ENCODE data around the gene GALT. TPM values are rescaled to one million over a fixed set of nuclear protein-coding genes. Genes with fewer than 3 reads are reported as not detected.

Gene GALT
- total and polyA plus RNA-seq, 2 donors (not counting 1 experiment from before 2014, with no cell fraction given) = 20.1 to 29.1 TPM

DNA sequence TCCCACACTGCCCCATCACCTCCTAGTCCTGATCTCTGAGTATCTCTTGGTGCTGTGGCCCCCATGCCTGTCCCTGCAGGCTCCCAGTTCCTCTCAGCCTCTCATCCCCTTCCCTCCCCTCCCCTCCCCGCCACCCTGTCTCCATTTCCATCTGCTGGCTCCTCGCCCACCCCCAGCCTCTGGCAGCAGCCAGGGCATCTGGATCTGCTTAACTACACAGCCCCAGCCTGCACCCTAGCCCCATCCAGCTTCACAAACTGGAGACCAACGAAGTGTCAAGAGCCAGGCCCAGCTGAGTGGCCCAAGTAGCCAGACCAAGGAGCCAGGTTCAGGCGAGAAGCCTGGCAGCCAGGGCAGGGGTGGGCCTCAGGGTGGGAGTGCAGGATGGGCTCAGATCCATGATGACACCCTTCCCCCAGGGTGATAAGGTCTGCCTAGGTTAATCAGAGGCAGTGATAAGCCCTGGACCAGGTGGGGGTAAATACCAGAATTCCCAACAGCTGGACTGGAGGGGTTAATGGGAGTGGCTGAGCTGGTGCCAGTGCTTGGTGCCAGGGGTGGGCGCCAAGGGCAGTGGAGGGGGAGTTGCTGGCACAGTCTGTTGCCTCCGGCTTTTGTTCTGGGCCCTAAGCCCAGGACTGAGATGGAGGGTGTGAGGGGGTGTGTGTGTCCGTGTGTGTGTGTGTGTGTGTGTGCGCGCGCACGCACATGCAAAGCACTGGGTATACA, 8.0 kb downstream of the GALT start:
- peak overlapping the region; percentile 23 for H3K4me2 ChIP-seq (ENCODE audit: extremely low read depth, insufficient read depth, low read length)

DNA sequence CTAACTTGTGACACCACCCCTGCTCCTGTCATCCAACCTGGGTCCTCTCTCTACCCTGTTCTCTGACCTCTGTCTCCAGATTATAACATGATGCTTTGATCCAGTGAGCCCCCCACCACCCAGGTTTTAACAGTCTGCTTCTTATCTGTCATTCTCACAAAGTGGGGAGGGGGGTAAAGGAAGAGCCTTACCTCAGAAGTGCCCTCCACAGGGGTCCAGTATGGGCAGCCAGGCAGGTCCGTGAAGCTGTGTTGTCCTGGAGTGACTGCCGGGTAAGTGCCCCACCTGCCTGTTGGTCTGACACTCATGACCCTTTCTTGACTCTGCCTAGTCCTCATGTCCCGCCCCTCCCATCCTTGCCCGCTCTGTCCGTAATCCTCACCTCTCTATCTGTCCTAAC, 8.9 kb downstream of the GALT start:
- Histone ChIP-seq H3K9ac (ENCODE audit: insufficient read depth, low read length) (no peak overlapping the region), H3K27ac (ENCODE audit: insufficient read depth, low read length) (no peak overlapping the region), H3K4me1 (ENCODE audit: control insufficient read depth, extremely low read depth, insufficient read depth, low read length) (peaks cover 29% of the 10 kb centered on the region), H3K79me2 (ENCODE audit: control insufficient read depth, insufficient read depth, low read length) (no peaks in the 10 kb centered on the region), H3K27me3 (ENCODE audit: control insufficient read depth, insufficient read depth, low read length) (no peaks in the 10 kb centered on the region), H3K36me3 (ENCODE audit: control insufficient read depth, insufficient read depth, low read length) (no peaks in the 10 kb centered on the region), H3K4me3 (replicated peaks in 1 of 4; ENCODE audit: control extremely low read depth in 1 of 4, insufficient read depth in 1 of 4, low read depth in 3 of 4, low read length in 4 of 4) (no peak overlapping the region), H3K4me2 (ENCODE audit: extremely low read depth, insufficient read depth, low read length) (no peak overlapping the region), H3K9me3 (ENCODE audit: control insufficient read depth, insufficient read depth, low read depth, low read length) (no peaks in the 10 kb centered on the region), H2AFZ (ENCODE audit: low read length) (no peak overlapping the region), H4K20me1 (ENCODE audit: control insufficient read depth, extremely low read depth, insufficient read depth, low read length) (no peaks in the 10 kb centered on the region)
- DNase-seq (ENCODE audit: low read depth in 2 of 2) = no peak
- TF ChIP-seq EZH2 (IDR thresholded peaks at IDR 0.05; ENCODE audit: low read length, missing control alignments) = no peak
- TF ChIP-seq, protein P1, sequence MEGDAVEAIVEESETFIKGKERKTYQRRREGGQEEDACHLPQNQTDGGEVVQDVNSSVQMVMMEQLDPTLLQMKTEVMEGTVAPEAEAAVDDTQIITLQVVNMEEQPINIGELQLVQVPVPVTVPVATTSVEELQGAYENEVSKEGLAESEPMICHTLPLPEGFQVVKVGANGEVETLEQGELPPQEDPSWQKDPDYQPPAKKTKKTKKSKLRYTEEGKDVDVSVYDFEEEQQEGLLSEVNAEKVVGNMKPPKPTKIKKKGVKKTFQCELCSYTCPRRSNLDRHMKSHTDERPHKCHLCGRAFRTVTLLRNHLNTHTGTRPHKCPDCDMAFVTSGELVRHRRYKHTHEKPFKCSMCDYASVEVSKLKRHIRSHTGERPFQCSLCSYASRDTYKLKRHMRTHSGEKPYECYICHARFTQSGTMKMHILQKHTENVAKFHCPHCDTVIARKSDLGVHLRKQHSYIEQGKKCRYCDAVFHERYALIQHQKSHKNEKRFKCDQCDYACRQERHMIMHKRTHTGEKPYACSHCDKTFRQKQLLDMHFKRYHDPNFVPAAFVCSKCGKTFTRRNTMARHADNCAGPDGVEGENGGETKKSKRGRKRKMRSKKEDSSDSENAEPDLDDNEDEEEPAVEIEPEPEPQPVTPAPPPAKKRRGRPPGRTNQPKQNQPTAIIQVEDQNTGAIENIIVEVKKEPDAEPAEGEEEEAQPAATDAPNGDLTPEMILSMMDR (conservative IDR thresholded peaks at IDR 0.05 in 1 of 2, IDR thresholded peaks at IDR 0.05 in 1 of 2; ENCODE audit: low read depth in 1 of 2, low read length in 2 of 2) = no peak

More for the DNA sequence above, 8.0 kb downstream of the GALT start:
- peak in 1 of 2 donors; percentile 74 for DNase-seq (ENCODE audit: low read depth in 2 of 2)
- no peak overlapping the region for H2AFZ ChIP-seq (ENCODE audit: low read length)
- no peaks in the 10 kb centered on the region for H3K27me3 ChIP-seq (ENCODE audit: control insufficient read depth, insufficient read depth, low read length)
- no peak overlapping the region for H3K4me3 ChIP-seq (replicated peaks in 1 of 4; ENCODE audit: control extremely low read depth in 1 of 4, insufficient read depth in 1 of 4, low read depth in 3 of 4, low read length in 4 of 4)
- TF ChIP-seq, protein P1 (conservative IDR thresholded peaks at IDR 0.05 in 1 of 2, IDR thresholded peaks at IDR 0.05 in 1 of 2; ENCODE audit: low read depth in 1 of 2, low read length in 2 of 2) = no peak
- TF ChIP-seq EZH2 (IDR thresholded peaks at IDR 0.05; ENCODE audit: low read length, missing control alignments) = no peak
- no peaks in the 10 kb centered on the region for H3K9me3 ChIP-seq (ENCODE audit: control insufficient read depth, insufficient read depth, low read depth, low read length)
- no peaks in the 10 kb centered on the region for H4K20me1 ChIP-seq (ENCODE audit: control insufficient read depth, extremely low read depth, insufficient read depth, low read length)
- no peak overlapping the region for H3K9ac ChIP-seq (ENCODE audit: insufficient read depth, low read length)
- H3K4me1 ChIP-seq (ENCODE audit: control insufficient read depth, extremely low read depth, insufficient read depth, low read length) = peaks cover 29% of the 10 kb centered on the region
- no peak overlapping the region for H3K27ac ChIP-seq (ENCODE audit: insufficient read depth, low read length)
- H3K79me2 ChIP-seq (ENCODE audit: control insufficient read depth, insufficient read depth, low read length) = no peaks in the 10 kb centered on the region
- H3K36me3 ChIP-seq (ENCODE audit: control insufficient read depth, insufficient read depth, low read length) = peaks cover under 1% of the 10 kb centered on the region

GRCh38 chr9:34656992-34657391, 10.5 kb downstream of the GALT start:
- Histone ChIP-seq H2AFZ (ENCODE audit: low read length) (no peak overlapping the region), H3K27ac (ENCODE audit: insufficient read depth, low read length) (no peak overlapping the region), H3K27me3 (ENCODE audit: control insufficient read depth, insufficient read depth, low read length) (no peaks in the 10 kb centered on the region), H3K79me2 (ENCODE audit: control insufficient read depth, insufficient read depth, low read length) (no peaks in the 10 kb centered on the region), H3K4me3 (replicated peaks in 1 of 4; ENCODE audit: control extremely low read depth in 1 of 4, insufficient read depth in 1 of 4, low read depth in 3 of 4, low read length in 4 of 4) (no peak overlapping the region), H3K4me2 (ENCODE audit: extremely low read depth, insufficient read depth, low read length) (no peak overlapping the region), H3K36me3 (ENCODE audit: control insufficient read depth, insufficient read depth, low read length) (no peaks in the 10 kb centered on the region), H3K4me1 (ENCODE audit: control insufficient read depth, extremely low read depth, insufficient read depth, low read length) (peaks cover 21% of the 10 kb centered on the region), H4K20me1 (ENCODE audit: control insufficient read depth, extremely low read depth, insufficient read depth, low read length) (no peaks in the 10 kb centered on the region), H3K9me3 (ENCODE audit: control insufficient read depth, insufficient read depth, low read depth, low read length) (no peaks in the 10 kb centered on the region), H3K9ac (ENCODE audit: insufficient read depth, low read length) (no peak overlapping the region)
- TF ChIP-seq EZH2 (IDR thresholded peaks at IDR 0.05; ENCODE audit: low read length, missing control alignments) = no peak
- TF ChIP-seq, protein P1 (conservative IDR thresholded peaks at IDR 0.05 in 1 of 2, IDR thresholded peaks at IDR 0.05 in 1 of 2; ENCODE audit: low read depth in 1 of 2, low read length in 2 of 2) = no peak
- no peak for DNase-seq (ENCODE audit: low read depth in 2 of 2)
